Neuronal stem cell (in vitro differentiated cells): ENCODE data around the gene CARM1.

ENCODE experiments used
- DNase-seq: peaks from one replicate; pipeline ENCODE4 v3.0.0-alpha.2; 2013; ENCODE audit warnings: low spot score
- H2AFZ ChIP-seq: one replicate; pipeline ENCODE4 v1.6.1; 2013; ENCODE audit warnings: mild to moderate bottlenecking, low read length, inconsistent platforms
- H2AK5ac ChIP-seq: 2 replicates; pipeline ENCODE4 v1.6.1; 2013; ENCODE audit warnings: low read depth, mild to moderate bottlenecking, inconsistent platforms, low read length, moderate library complexity, mixed read lengths
- H2BK120ac ChIP-seq: 2 replicates; pipeline ENCODE4 v1.6.1; 2013; ENCODE audit warnings: low read depth, mild to moderate bottlenecking, inconsistent platforms, low read length, moderate library complexity, mixed read lengths
- H2BK12ac ChIP-seq: one replicate; pipeline ENCODE4 v1.6.1; 2013; ENCODE audit warnings: low read length, inconsistent platforms
- H2BK15ac ChIP-seq: 2 replicates; pipeline ENCODE4 v1.6.1; 2013; ENCODE audit warnings: mild to moderate bottlenecking, low read length, inconsistent platforms, mixed read lengths
- H2BK5ac ChIP-seq: one replicate; pipeline ENCODE4 v1.6.1; 2013; ENCODE audit warnings: inconsistent platforms, mild to moderate bottlenecking, low read length, moderate library complexity
- H3K14ac ChIP-seq: one replicate; pipeline ENCODE4 v1.6.1; 2013; ENCODE audit warnings: low read length, inconsistent platforms
- H3K18ac ChIP-seq: 2 replicates; pipeline ENCODE4 v1.6.1; 2013; ENCODE audit warnings: low read length, inconsistent platforms
- H3K23ac ChIP-seq: 2 replicates; pipeline ENCODE4 v1.6.1; 2013; ENCODE audit warnings: low read depth, mild to moderate bottlenecking, mixed read lengths, low read length, inconsistent platforms; ENCODE audit not compliant: poor library complexity
- H3K27ac ChIP-seq: replicated peaks from 3 replicates; pipeline ENCODE4 v1.5.1; 2013; ENCODE audit warnings: low read length, inconsistent platforms
- H3K27me3 ChIP-seq, 3 experiments: 2 replicates each; pipeline ENCODE4 v1.6.1; 2013; ENCODE audit warnings: low read length in 3 of 3, mild to moderate bottlenecking in 2 of 3, inconsistent platforms in 1 of 3, low read depth in 1 of 3, mixed read lengths in 1 of 3, moderate library complexity in 1 of 3; ENCODE audit not compliant: control insufficient read depth in 3 of 3, insufficient read depth in 3 of 3
- H3K36me3 ChIP-seq, 2 donors: replicated peaks in 1 of 2; 2 replicates each; pipeline ENCODE4 v1.6.1; 2013; ENCODE audit warnings: low read length in 2 of 2; ENCODE audit not compliant: control insufficient read depth in 2 of 2, insufficient read depth in 2 of 2
- H3K4ac ChIP-seq: 2 replicates; pipeline ENCODE4 v1.6.1; 2013; ENCODE audit warnings: inconsistent platforms, mild to moderate bottlenecking, low read length, moderate library complexity
- H3K4me1 ChIP-seq, 2 donors: 1 replicate in 1 of 2; 2 replicates in 1 of 2; pipeline ENCODE4 v1.6.1; 2013; ENCODE audit warnings: low read length in 2 of 2, low read depth in 1 of 2; ENCODE audit not compliant: control insufficient read depth in 2 of 2, insufficient read depth in 1 of 2
- H3K4me2 ChIP-seq: one replicate; pipeline ENCODE4 v1.6.1; 2013; ENCODE audit warnings: mild to moderate bottlenecking, low read length, inconsistent platforms; ENCODE audit not compliant: insufficient read depth, poor library complexity, severe bottlenecking
- H3K4me3 ChIP-seq, 2 donors: 2 replicates each; pipeline ENCODE4 v1.5.1; 2013; ENCODE audit warnings: low read length in 2 of 2, mild to moderate bottlenecking in 2 of 2, inconsistent platforms in 1 of 2, moderate library complexity in 1 of 2
- H3K79me1 ChIP-seq: one replicate; pipeline ENCODE4 v1.6.1; 2013; ENCODE audit warnings: low read depth, mild to moderate bottlenecking, inconsistent platforms, low read length, moderate library complexity
- H3K9ac ChIP-seq: one replicate; pipeline ENCODE4 v1.6.1; 2013; ENCODE audit warnings: mild to moderate bottlenecking, low read depth, low read length, inconsistent platforms; ENCODE audit not compliant: poor library complexity
- H3K9me3 ChIP-seq, 2 donors: replicated peaks in 1 of 2; 2 replicates each; pipeline versions ENCODE3 to v1.6.1; 2013; ENCODE audit warnings: low read length in 2 of 2, mild to moderate bottlenecking in 2 of 2, inconsistent platforms in 1 of 2, low read depth in 1 of 2, mixed read lengths in 1 of 2, moderate library complexity in 1 of 2; ENCODE audit not compliant: control insufficient read depth in 2 of 2, insufficient read depth in 1 of 2
- H4K8ac ChIP-seq: one replicate; pipeline ENCODE4 v1.6.1; 2013; ENCODE audit warnings: low read depth, mild to moderate bottlenecking, inconsistent platforms, low read length, moderate library complexity
- H4K91ac ChIP-seq: one replicate; pipeline ENCODE4 v1.6.1; 2013; ENCODE audit warnings: low read length, low read depth, mild to moderate bottlenecking, inconsistent platforms; ENCODE audit not compliant: poor library complexity
- WGBS, 2 donors: extraction: QIAGEN DNeasy Blood & Tissue Kit; methylation state at CpG; one replicate each; pipeline ENCODE4 v1.1.7; 2013; ENCODE audit warnings: missing lambda C conversion rate in 2 of 2, mixed read lengths in 1 of 2; ENCODE audit not compliant: insufficient read length in 2 of 2, insufficient replicate concordance in 1 of 2; ENCODE audit errors: extremely low coverage in 2 of 2; 5-methylcytosine and 5-hydroxymethylcytosine counted together

CARM1 gene

DNA sequence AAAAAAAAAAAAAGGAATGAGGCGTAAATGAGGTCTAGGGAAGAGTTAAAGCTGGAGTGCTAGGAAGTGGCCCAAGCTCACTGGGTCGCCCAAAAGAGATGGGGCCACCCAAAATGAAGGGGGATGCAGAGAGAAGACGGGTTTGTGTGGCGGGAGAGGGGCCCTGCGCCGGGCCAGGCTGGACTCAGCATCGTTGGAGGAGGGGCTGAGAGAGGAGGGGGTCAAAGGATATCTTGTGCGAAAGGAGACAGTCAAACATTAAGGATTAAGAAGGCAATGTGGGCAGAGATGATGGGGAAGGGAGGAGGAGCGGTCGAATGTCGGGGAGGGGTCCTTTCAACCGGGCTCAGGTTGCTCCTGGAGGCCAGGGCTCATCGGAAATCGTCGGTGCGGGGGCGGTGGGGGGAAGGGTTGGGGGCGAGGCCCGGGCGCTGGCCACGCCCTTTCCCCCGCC lies 825 bp upstream of the CARM1 start:
- peaks cover 4 to 8% of the 10 kb centered on the region in 2 donors for H3K4me1 ChIP-seq
- H3K9ac ChIP-seq, result peak overlapping the region; percentile 86
- no peak overlapping the region for H2AK5ac ChIP-seq
- peaks cover 0 to 15% of the 10 kb centered on the region in 2 donors for H3K36me3 ChIP-seq
- no peak overlapping the region for H3K23ac ChIP-seq
- peak overlapping the region; percentile 87 for H3K4me2 ChIP-seq
- WGBS, 2 donors, result no CpG with 5 or more reads among the region's 22 CpGs
- no peaks in the 10 kb centered on the region for H3K9me3 ChIP-seq
- no peak overlapping the region for H4K91ac ChIP-seq
- H3K4ac ChIP-seq, result no peak overlapping the region
- H3K18ac ChIP-seq, result peak overlapping the region; percentile 97
- H4K8ac ChIP-seq, result no peak overlapping the region
- H2BK12ac ChIP-seq, result peak overlapping the region; percentile 30
- H3K14ac ChIP-seq, result peak overlapping the region; percentile 31
- H2AFZ ChIP-seq, result peak overlapping the region; percentile 94
- H2BK5ac ChIP-seq, result peak overlapping the region; percentile 93
- H3K4me3 ChIP-seq, result peak overlapping the region; percentile 50 to 65
- peak overlapping the region; percentile 99 for H3K27ac ChIP-seq
- H2BK120ac ChIP-seq, result no peak overlapping the region
- DNase-seq, result no peak
- no peak overlapping the region for H2BK15ac ChIP-seq
- peaks cover 5% of the 10 kb centered on the region for H3K79me1 ChIP-seq
- no peaks in the 10 kb centered on the region for H3K27me3 ChIP-seq

GRCh38 chr19:10871711-10872545 lies 575 bp downstream of the CARM1 start:
- Histone ChIP-seq H3K79me1 (peaks cover 12% of the 10 kb centered on the region), H2BK5ac (peak overlapping the region; percentile 93), H2AK5ac (peak overlapping the region; percentile 94), H3K9ac (peak overlapping the region; percentile 99), H3K9me3 (no peaks in the 10 kb centered on the region), H2AFZ (peak overlapping the region; percentile 85), H3K4me3 (peak overlapping the region; percentile 98 to 99), H4K91ac (peak overlapping the region; percentile 85), H2BK12ac (no peak overlapping the region), H3K4ac (no peak overlapping the region), H3K4me1 (peaks cover 8 to 9% of the 10 kb centered on the region in 2 donors), H3K4me2 (peak overlapping the region; percentile 73), H4K8ac (no peak overlapping the region), H3K27me3 (no peaks in the 10 kb centered on the region), H2BK120ac (no peak overlapping the region), H3K18ac (peak overlapping the region; percentile 98), H2BK15ac (peak overlapping the region; percentile 81), H3K27ac (peak overlapping the region; percentile 79), H3K14ac (peak overlapping the region; percentile 56), H3K23ac (peak overlapping the region; percentile 85), H3K36me3 (peaks cover 0 to 21% of the 10 kb centered on the region in 2 donors)
- no peak for DNase-seq
- no CpG with 5 or more reads among the region's 90 CpGs for WGBS, 2 donors

DNA sequence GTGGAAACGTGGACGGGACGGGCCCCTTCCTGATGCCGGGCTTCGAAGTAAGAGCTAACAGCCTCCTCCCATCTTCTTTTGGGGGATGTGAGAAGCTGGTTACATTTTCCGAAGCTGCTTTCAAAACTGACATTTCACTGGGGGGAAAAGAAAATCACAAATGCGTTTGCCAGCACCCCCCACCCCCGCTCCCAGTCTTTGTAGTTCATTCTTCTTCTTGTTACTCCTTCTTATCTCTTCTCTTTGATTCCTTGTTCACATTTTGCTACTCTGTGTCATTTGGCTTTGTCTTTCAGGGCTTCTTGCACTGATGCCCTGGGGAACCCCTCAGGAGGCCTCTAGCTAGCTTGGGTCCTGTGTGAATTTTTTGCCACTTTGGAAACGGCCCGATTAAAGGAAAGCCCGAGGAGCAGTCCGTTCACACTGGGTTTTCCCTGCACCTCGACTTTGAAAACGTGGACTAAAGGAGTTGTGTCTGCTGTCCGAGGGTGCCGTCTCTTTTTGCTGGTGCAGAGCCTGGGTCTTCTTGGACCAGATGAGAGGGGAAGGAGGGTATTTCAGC lies 1.3 kb downstream of the CARM1 start:
- Histone ChIP-seq H3K79me1 (peaks cover 12% of the 10 kb centered on the region), H2AFZ (peak overlapping the region; percentile 85), H3K14ac (peak overlapping the region; percentile 21), H2AK5ac (peak overlapping the region; percentile 94), H3K18ac (peak overlapping the region; percentile 98), H4K91ac (no peak overlapping the region), H2BK15ac (peak overlapping the region; percentile 81), H3K36me3 (peaks cover 0 to 24% of the 10 kb centered on the region in 2 donors), H3K9me3 (no peaks in the 10 kb centered on the region), H4K8ac (no peak overlapping the region), H3K4me3 (peak overlapping the region; percentile 98 to 99), H3K4me2 (peak overlapping the region; percentile 73), H3K9ac (peak overlapping the region; percentile 99), H3K4ac (no peak overlapping the region), H3K27ac (no peak overlapping the region), H2BK12ac (no peak overlapping the region), H3K4me1 (peaks cover 8 to 9% of the 10 kb centered on the region in 2 donors), H2BK120ac (no peak overlapping the region), H3K27me3 (no peaks in the 10 kb centered on the region), H3K23ac (peak overlapping the region; percentile 85), H2BK5ac (peak overlapping the region; percentile 93)
- no CpG with 5 or more reads among the region's 16 CpGs for WGBS, 2 donors
- no peak for DNase-seq

GRCh38 chr19:10874024-10874423 lies 2.7 kb downstream of the CARM1 start:
- no peak overlapping the region for H2BK12ac ChIP-seq
- H3K4me1 ChIP-seq, result peaks cover 8 to 9% of the 10 kb centered on the region in 2 donors
- DNase-seq, result no peak
- no peak overlapping the region for H3K14ac ChIP-seq
- no peak overlapping the region for H2BK120ac ChIP-seq
- H3K27me3 ChIP-seq, result no peaks in the 10 kb centered on the region
- H2BK5ac ChIP-seq, result no peak overlapping the region
- no peak overlapping the region for H2AK5ac ChIP-seq
- peaks cover 12% of the 10 kb centered on the region for H3K79me1 ChIP-seq
- H2BK15ac ChIP-seq, result no peak overlapping the region
- no peaks in the 10 kb centered on the region for H3K9me3 ChIP-seq
- H4K91ac ChIP-seq, result no peak overlapping the region
- H3K27ac ChIP-seq, result no peak overlapping the region
- H3K4me3 ChIP-seq, result no peak overlapping the region
- no peak overlapping the region for H3K4ac ChIP-seq
- H4K8ac ChIP-seq, result no peak overlapping the region
- no peak overlapping the region for H3K4me2 ChIP-seq
- peaks cover 0 to 24% of the 10 kb centered on the region in 2 donors for H3K36me3 ChIP-seq
- no peak overlapping the region for H3K18ac ChIP-seq
- no peak overlapping the region for H2AFZ ChIP-seq
- H3K9ac ChIP-seq, result no peak overlapping the region
- H3K23ac ChIP-seq, result no peak overlapping the region
- no CpG with 5 or more reads among the region's 1 CpG for WGBS, 2 donors
